NCI-H1694 (cell line): ENCODE results near the gene NEURL4.

Source experiments
- DNase-seq: peaks from one replicate; lab custom pipeline; 2025; lab: John Stamatoyannopoulos, UW

Gene NEURL4

DNA sequence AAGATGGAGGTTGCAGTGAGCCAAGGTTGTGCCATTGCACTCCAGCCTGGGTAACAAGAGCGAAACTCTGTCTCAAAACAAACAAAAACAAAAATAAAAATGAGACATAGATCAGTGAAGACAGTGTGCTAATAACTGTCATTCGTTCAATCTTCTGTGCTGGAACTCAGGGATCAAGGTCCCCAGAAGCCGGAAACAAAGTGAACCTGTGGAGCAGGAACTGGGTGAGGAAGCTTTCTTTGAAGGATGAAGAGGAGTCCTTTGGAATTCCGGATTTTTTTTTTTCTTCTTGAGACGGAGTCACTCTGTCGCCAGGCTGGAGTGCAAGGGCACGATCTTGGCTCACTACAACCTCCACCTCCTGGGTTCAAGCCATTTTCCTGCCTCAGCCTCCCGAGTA lies 49.7 kb downstream of the NEURL4 start:
- no peak for DNase-seq

DNA sequence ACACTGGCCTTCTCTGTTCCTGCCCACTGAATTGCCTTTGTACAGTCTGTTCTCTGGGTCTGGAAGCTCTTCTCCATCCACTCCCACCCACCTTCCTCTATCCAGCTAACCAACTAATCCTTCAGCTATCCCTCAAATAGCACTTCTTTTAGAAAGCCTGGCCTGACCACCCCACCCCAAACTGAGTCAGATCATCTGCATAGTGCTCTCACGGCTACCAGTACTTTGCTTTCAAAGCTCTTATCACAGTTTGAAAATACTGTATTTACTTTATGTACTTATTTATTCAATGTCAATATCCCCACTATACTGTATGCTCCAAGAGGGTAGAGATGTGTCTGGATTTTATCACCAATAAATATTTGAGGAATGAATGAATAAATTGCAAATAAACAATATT lies 62.4 kb downstream of the NEURL4 start:
- DNase-seq, result no peak
